Osteoblast (primary cell): ENCODE data around the gene RSPRY1. TPM values are rescaled to one million over a fixed set of nuclear protein-coding genes. Genes with fewer than 3 reads are reported as not detected.

ENCODE experiments used
- DNase-seq: peaks from one replicate; pipeline ENCODE4 v3.0.0; 2011; ENCODE audit warnings: low spot score, mixed read lengths; ENCODE audit not compliant: insufficient read length; ENCODE audit errors: missing footprints
- H2AFZ ChIP-seq: 2 replicates; pipeline ENCODE4 v1.6.0; 2011; ENCODE audit warnings: mild to moderate bottlenecking, low read length
- H3K27ac ChIP-seq: 2 replicates; pipeline ENCODE4 v1.5.1; 2011; ENCODE audit warnings: mild to moderate bottlenecking, low read depth, low read length, moderate library complexity
- H3K27me3 ChIP-seq: 2 replicates; pipeline ENCODE4 v1.6.0; 2012; ENCODE audit warnings: mild to moderate bottlenecking, control low read depth, inconsistent platforms, low read length, moderate library complexity; ENCODE audit not compliant: insufficient read depth
- H3K36me3 ChIP-seq: 2 replicates; pipeline ENCODE4 v1.5.1; 2011; ENCODE audit warnings: mild to moderate bottlenecking, low read length, control low read depth, moderate library complexity; ENCODE audit not compliant: insufficient read depth
- H3K4me1 ChIP-seq: 2 replicates; pipeline ENCODE4 v1.5.1; 2011; ENCODE audit warnings: mild to moderate bottlenecking, low read length, control low read depth, moderate library complexity; ENCODE audit not compliant: insufficient read depth
- H3K4me2 ChIP-seq: 2 replicates; pipeline ENCODE4 v1.6.0; 2011; ENCODE audit warnings: mild to moderate bottlenecking, low read length; ENCODE audit not compliant: insufficient read depth
- H3K4me3 ChIP-seq: fragments of 200-600 bp; sonication (generic); 3 replicates; pipeline ENCODE4 v1.5.1; 2012; ENCODE audit warnings: mild to moderate bottlenecking, low read length, inconsistent platforms; ENCODE audit not compliant: insufficient read depth
- H3K79me2 ChIP-seq: 2 replicates; pipeline ENCODE4 v1.6.0; 2012; ENCODE audit warnings: mild to moderate bottlenecking, low read length, control low read depth, inconsistent platforms; ENCODE audit not compliant: insufficient read depth
- H3K9me3 ChIP-seq: 2 replicates; pipeline ENCODE4 v1.5.1; 2011; ENCODE audit warnings: low read depth, low read length, control low read depth
- H4K20me1 ChIP-seq: 2 replicates; pipeline ENCODE4 v1.6.0; 2012; ENCODE audit warnings: mild to moderate bottlenecking, low read length, control low read depth; ENCODE audit not compliant: insufficient read depth
- CTCF ChIP-seq: IDR thresholded peaks from 2 replicates; pipeline ENCODE4 v1.5.1; 2011; ENCODE audit warnings: mild to moderate bottlenecking, low read depth, low read length, moderate library complexity; ENCODE audit errors: extremely low read depth
- total RNA-seq: library from RNA; depleted of rRNA; stranded (reverse); fragments of >200 nt; gene quantifications from 2 replicates; pipeline ENCODE4 v1.2.3, GENCODE V29; 2012

RSPRY1 gene
- total RNA-seq, 1 donor, result 57.2 TPM

- H3K4me3 ChIP-seq, result no peak overlapping the region
- no peaks in the 10 kb centered on the region for H3K27me3 ChIP-seq
- H3K79me2 ChIP-seq, result no peaks in the 10 kb centered on the region
- H3K36me3 ChIP-seq, result peaks cover 43% of the 10 kb centered on the region
- peaks cover 3% of the 10 kb centered on the region for H4K20me1 ChIP-seq
- no peak overlapping the region for H2AFZ ChIP-seq
- H3K27ac ChIP-seq, result no peak overlapping the region
- no peak overlapping the region for H3K4me2 ChIP-seq
- DNase-seq, result no peak
- H3K4me1 ChIP-seq, result no peaks in the 10 kb centered on the region
- no peaks in the 10 kb centered on the region for H3K9me3 ChIP-seq
- TF ChIP-seq CTCF, result no peak
These were observed 19.7 kb upstream of the RSPRY1 start for GRCh38 chr16:57166451-57166850.

- peaks cover 3% of the 10 kb centered on the region for H4K20me1 ChIP-seq
- no peaks in the 10 kb centered on the region for H3K9me3 ChIP-seq
- H3K27ac ChIP-seq, result no peak overlapping the region
- TF ChIP-seq CTCF, result no peak
- no peak overlapping the region for H2AFZ ChIP-seq
- no peaks in the 10 kb centered on the region for H3K79me2 ChIP-seq
- no peaks in the 10 kb centered on the region for H3K27me3 ChIP-seq
- H3K36me3 ChIP-seq, result peaks cover 48% of the 10 kb centered on the region
- no peaks in the 10 kb centered on the region for H3K4me1 ChIP-seq
- no peak overlapping the region for H3K4me3 ChIP-seq
- DNase-seq, result peak; percentile 78
- H3K4me2 ChIP-seq, result no peak overlapping the region
These were observed 19.2 kb upstream of the RSPRY1 start for GRCh38 chr16:57166951-57167350.

- peaks cover 53% of the 10 kb centered on the region for H3K36me3 ChIP-seq
- no peak overlapping the region for H3K4me2 ChIP-seq
- H3K4me3 ChIP-seq, result no peak overlapping the region
- H2AFZ ChIP-seq, result no peak overlapping the region
- TF ChIP-seq CTCF, result no peak
- H3K4me1 ChIP-seq, result no peaks in the 10 kb centered on the region
- no peak for DNase-seq
- peaks cover 3% of the 10 kb centered on the region for H4K20me1 ChIP-seq
- no peaks in the 10 kb centered on the region for H3K9me3 ChIP-seq
- H3K27ac ChIP-seq, result no peak overlapping the region
- H3K79me2 ChIP-seq, result no peaks in the 10 kb centered on the region
- no peaks in the 10 kb centered on the region for H3K27me3 ChIP-seq
These were observed 18.6 kb upstream of the RSPRY1 start for GRCh38 chr16:57167538-57167937.

GRCh38 chr16:57167953-57168352, 18.2 kb upstream of the RSPRY1 start:
- Histone ChIP-seq H3K4me3 (no peak overlapping the region), H3K27me3 (no peaks in the 10 kb centered on the region), H3K36me3 (peaks cover 57% of the 10 kb centered on the region), H4K20me1 (peaks cover 3% of the 10 kb centered on the region), H3K9me3 (no peaks in the 10 kb centered on the region), H3K4me1 (no peaks in the 10 kb centered on the region), H3K4me2 (no peak overlapping the region), H3K27ac (no peak overlapping the region), H2AFZ (no peak overlapping the region), H3K79me2 (no peaks in the 10 kb centered on the region)
- peak; percentile 83 for DNase-seq
- peak; percentile 75 for TF ChIP-seq CTCF
